ENCODE results near the gene CDC14A. TPM values are rescaled to one million over a fixed set of nuclear protein-coding genes. Genes with fewer than 3 reads are reported as not detected.

The CDC14A gene
- total RNA-seq, 1 experiment from 2014 or later, result 9.9 TPM

GRCh38 chr1:100552031-100552430, 199.7 kb downstream of the CDC14A start:
- in situ Hi-C loops (cut with HindIII; ENCODE audit: low sequenced_read_pairs), result no loop called here
- DNase-seq (ENCODE audit: low spot score), result no peak

- no peak for DNase-seq (ENCODE audit: low spot score)
- in situ Hi-C loops (cut with HindIII; ENCODE audit: low sequenced_read_pairs), result no loop called here
Measured at GRCh38 chr1:100552922-100553321, 200.6 kb downstream of the CDC14A start.

- no peak for DNase-seq (ENCODE audit: low spot score)
- in situ Hi-C loops (cut with HindIII; ENCODE audit: low sequenced_read_pairs), result no loop called here
Measured at GRCh38 chr1:100556181-100556580, 203.9 kb downstream of the CDC14A start.

GRCh38 chr1:100556925-100557605, 204.8 kb downstream of the CDC14A start:
- in situ Hi-C loops (cut with HindIII; ENCODE audit: low sequenced_read_pairs), result no loop called here
- DNase-seq (ENCODE audit: low spot score), result no peak

- in situ Hi-C loops (cut with HindIII; ENCODE audit: low sequenced_read_pairs), result no loop called here
- DNase-seq (ENCODE audit: low spot score), result no peak
Measured at GRCh38 chr1:100557606-100557953, 205.3 kb downstream of the CDC14A start.

- no peak for DNase-seq (ENCODE audit: low spot score)
- in situ Hi-C loops (cut with HindIII; ENCODE audit: low sequenced_read_pairs), result no loop called here
Measured at GRCh38 chr1:100565533-100565932, 213.2 kb downstream of the CDC14A start.

GRCh38 chr1:100565937-100566699, 213.8 kb downstream of the CDC14A start:
- in situ Hi-C loops (cut with HindIII; ENCODE audit: low sequenced_read_pairs), result no loop called here
- DNase-seq (ENCODE audit: low spot score), result no peak

- in situ Hi-C loops (cut with HindIII; ENCODE audit: low sequenced_read_pairs), result no loop called here
- DNase-seq (ENCODE audit: low spot score), result no peak
Measured at GRCh38 chr1:100567062-100567461, 214.8 kb downstream of the CDC14A start.

Other genes with a start within 250 kb of the CDC14A start
- 10.7 and 19.4 TPM in 2 replicates for gene SASS6, start 219.6 kb upstream of the CDC14A start, total RNA-seq (2014; rRNA removed; shearing (Covaris generic))
- 3.0 and 6.9 TPM in 2 replicates for gene TRMT13, start 219.3 kb upstream of the CDC14A start, total RNA-seq (2014; rRNA removed; shearing (Covaris generic))
- 0.34 TPM in 1 of 2 replicates, not detected in the other for gene LRRC39, start 174.2 kb upstream of the CDC14A start, total RNA-seq (2014; rRNA removed; shearing (Covaris generic))
- 3.3 and 4.2 TPM in 2 replicates for gene DBT, start 102.7 kb upstream of the CDC14A start, total RNA-seq (2014; rRNA removed; shearing (Covaris generic))
- gene RTCA, start 86.3 kb upstream of the CDC14A start, total RNA-seq (2014; rRNA removed; shearing (Covaris generic)), result 39.0 and 40.4 TPM in 2 replicates
- gene GPR88, start 185.6 kb downstream of the CDC14A start, total RNA-seq (2014; rRNA removed; shearing (Covaris generic)), result not detected in 2 replicates